Endothelial cell of umbilical vein (primary cell): ENCODE data around the gene BORCS5. TPM values are rescaled to one million over a fixed set of nuclear protein-coding genes. Genes with fewer than 3 reads are reported as not detected.

Experiments used
- BruUV-seq: library from RNA; stranded (reverse); fragments of 400-500 nt; replicated peaks from 2 replicates; lab custom pipeline; 2021; lab: Mats Ljungman, UMichigan
- CTCF ChIA-PET: fragments of 300-600, 350-600 bp; sonication (Branson Sonifier 250); formaldehyde crosslinking; loops from one replicate; lab custom pipeline; 2021; ENCODE audit warnings: antibody characterized with exemption, inconsistent platforms; lab: Charles Lee
- POLR2A ChIA-PET: fragments of 300-600, 350-600 bp; sonication (Branson Sonifier 250); formaldehyde crosslinking; loops from one replicate; lab custom pipeline; 2021; ENCODE audit warnings: antibody characterized with exemption, inconsistent platforms; lab: Charles Lee
- DNase-seq: peaks from one replicate; pipeline ENCODE4 v3.0.0-alpha.2; 2011; ENCODE audit warnings: low read depth, low spot score
- FAIRE-seq: peaks from 2 replicates; lab custom pipeline; 2011; peaks lifted over from hg19 to GRCh38; lab: Jason Lieb, UNC
- H2AFZ ChIP-seq: 2 replicates; pipeline ENCODE4 v1.6.0; 2012; ENCODE audit warnings: low read depth, low read length, control low read depth, inconsistent platforms
- H3K27ac ChIP-seq: 2 replicates; pipeline ENCODE4 v1.5.1; 2011; ENCODE audit warnings: low read depth, mild to moderate bottlenecking, control low read depth, low read length, moderate library complexity; ENCODE audit not compliant: insufficient read depth
- H3K27me3 ChIP-seq, 2 experiments: 2 replicates each; pipeline versions ENCODE4 v1.6.0 to v1.6.1; 2011; ENCODE audit warnings: low read length in 2 of 2, mixed read lengths in 1 of 2; ENCODE audit not compliant: control insufficient read depth in 2 of 2, insufficient read depth in 2 of 2
- H3K36me3 ChIP-seq, 2 experiments: 2 replicates in 1 of 2; 3 replicates in 1 of 2; pipeline ENCODE4 v1.5.1; 2011; ENCODE audit warnings: low read length in 2 of 2, mild to moderate bottlenecking in 1 of 2, moderate library complexity in 1 of 2; ENCODE audit not compliant: control insufficient read depth in 2 of 2, insufficient read depth in 2 of 2; ENCODE audit errors: extremely low read depth in 1 of 2
- H3K4me1 ChIP-seq: 3 replicates; pipeline ENCODE4 v1.5.1; 2011; ENCODE audit warnings: mild to moderate bottlenecking, low read length; ENCODE audit not compliant: control insufficient read depth, insufficient read depth; ENCODE audit errors: extremely low read depth
- H3K4me2 ChIP-seq: 2 replicates; pipeline ENCODE4 v1.6.1; 2011; ENCODE audit warnings: low read length, control low read depth, mixed read lengths; ENCODE audit not compliant: insufficient read depth
- H3K4me3 ChIP-seq, 3 experiments: fragments of 200-600 bp in 1 of 3; sonication (generic), shearing (Covaris generic) in 1 of 3; replicated peaks in 1 of 3; 2 replicates each; pipeline ENCODE4 v1.5.1; 2011 to 2016; ENCODE audit warnings: control low read depth in 3 of 3, low read length in 3 of 3, mild to moderate bottlenecking in 2 of 3, inconsistent platforms in 1 of 3, low read depth in 1 of 3, moderate library complexity in 1 of 3; ENCODE audit not compliant: insufficient read depth in 1 of 3
- H3K79me2 ChIP-seq: 2 replicates; pipeline ENCODE4 v1.6.0; 2012; ENCODE audit warnings: low read length, inconsistent platforms; ENCODE audit not compliant: control insufficient read depth, insufficient read depth
- H3K9ac ChIP-seq: replicated peaks from 2 replicates; pipeline ENCODE3; 2011; ENCODE audit warnings: low read length, control low read depth; ENCODE audit not compliant: insufficient read depth; ENCODE audit errors: extremely low read depth
- H3K9me1 ChIP-seq: replicated peaks from 3 replicates; pipeline ENCODE4 v1.6.0; 2011; ENCODE audit warnings: mild to moderate bottlenecking, low read length; ENCODE audit not compliant: control insufficient read depth, insufficient read depth; ENCODE audit errors: extremely low read depth
- H3K9me3 ChIP-seq: replicated peaks from 2 replicates; pipeline ENCODE4 v1.5.1; 2012; ENCODE audit warnings: low read length, inconsistent platforms; ENCODE audit not compliant: control insufficient read depth, insufficient read depth
- H4K20me1 ChIP-seq: replicated peaks from 2 replicates; pipeline ENCODE3; 2011; ENCODE audit warnings: mild to moderate bottlenecking, low read length; ENCODE audit not compliant: control insufficient read depth, insufficient read depth; ENCODE audit errors: extremely low read depth
- EZH2 ChIP-seq: IDR thresholded peaks from 2 replicates; pipeline ENCODE4 v1.6.1; 2012; ENCODE audit warnings: borderline replicate concordance, low read depth, mild to moderate bottlenecking, moderate library complexity, low read length, inconsistent platforms; ENCODE audit not compliant: severe bottlenecking
- FOS ChIP-seq: IDR thresholded peaks from 2 replicates; pipeline ENCODE4 v1.6.1; 2011; ENCODE audit warnings: mild to moderate bottlenecking, low read length, moderate library complexity, borderline replicate concordance; ENCODE audit not compliant: insufficient read depth
- GATA2 ChIP-seq: IDR thresholded peaks from 2 replicates; pipeline ENCODE4 v1.7.0; 2011; ENCODE audit warnings: low read depth, mild to moderate bottlenecking, moderate library complexity, mixed read lengths, low read length; ENCODE audit not compliant: insufficient read length, insufficient read depth
- JUN ChIP-seq: IDR thresholded peaks from 2 replicates; pipeline ENCODE4 v1.6.1; 2011; ENCODE audit warnings: borderline replicate concordance, low read depth; ENCODE audit not compliant: insufficient read length, insufficient read depth
- MAX ChIP-seq: IDR thresholded peaks from 2 replicates; pipeline ENCODE4 v1.6.1; 2011; ENCODE audit not compliant: insufficient read depth, insufficient read length
- MYC ChIP-seq: IDR thresholded peaks from one replicate; pipeline ENCODE4 v1.6.1; 2011; ENCODE audit warnings: mild to moderate bottlenecking, low read depth, low read length
- POLR2A ChIP-seq: IDR thresholded peaks from 2 replicates; pipeline ENCODE4 v1.6.1; 2012; ENCODE audit warnings: low read depth, mild to moderate bottlenecking, control low read depth, low read length
- POLR2AphosphoS5 ChIP-seq: IDR thresholded peaks from 2 replicates; pipeline ENCODE4 v1.6.1; 2012; ENCODE audit warnings: low read depth, mild to moderate bottlenecking, control low read depth, low read length, moderate library complexity; ENCODE audit not compliant: insufficient read depth
- dilution Hi-C: fragments of 300-500 bp; cut with MboI; formaldehyde crosslinking; loops from one replicate; pipeline ENCODE4 v1.15.0; 2019; ENCODE audit warnings: low sequenced_read_pairs; ENCODE audit not compliant: extremely low pct_ligation_motif_present
- intact Hi-C: fragments of 100-400 bp; cut with micrococcal nuclease; formaldehyde crosslinking; loops from one replicate; pipeline ENCODE4 v1.10.0; 2022
- polyA plus RNA-seq, 4 experiments: library from polyadenylated mRNA; depleted of rRNA in 3 of 4; stranded (reverse) in 3 of 4; unstranded in 1 of 4; fragments of >200 nt; gene quantifications; 2 replicates each; pipeline versions ENCODE4 v1.2.1 to v1.2.3, GENCODE V29; 2011 to 2012; ENCODE audit warnings: missing spikeins in 1 of 4
- total RNA-seq: library from RNA; stranded (reverse); gene quantifications from 2 replicates; pipeline ENCODE4 v1.2.3, GENCODE V29; 2021
- TF ChIP-seq, protein P1 (sequence below), 2 donors: IDR thresholded peaks; 1 replicate in 1 of 2; 2 replicates in 1 of 2; pipeline ENCODE4 v1.5.1; 2011; ENCODE audit warnings: low read length in 2 of 2, mild to moderate bottlenecking in 2 of 2, moderate library complexity in 2 of 2, control low read depth in 1 of 2, inconsistent platforms in 1 of 2, low read depth in 1 of 2; ENCODE audit not compliant: insufficient read depth in 1 of 2; ENCODE audit errors: extremely low read depth in 1 of 2

Gene BORCS5
- total and polyA plus RNA-seq, 2 donors (not counting 3 experiments of a cell fraction or from before 2014, with no cell fraction given): 8.3 to 10.5 TPM

DNA sequence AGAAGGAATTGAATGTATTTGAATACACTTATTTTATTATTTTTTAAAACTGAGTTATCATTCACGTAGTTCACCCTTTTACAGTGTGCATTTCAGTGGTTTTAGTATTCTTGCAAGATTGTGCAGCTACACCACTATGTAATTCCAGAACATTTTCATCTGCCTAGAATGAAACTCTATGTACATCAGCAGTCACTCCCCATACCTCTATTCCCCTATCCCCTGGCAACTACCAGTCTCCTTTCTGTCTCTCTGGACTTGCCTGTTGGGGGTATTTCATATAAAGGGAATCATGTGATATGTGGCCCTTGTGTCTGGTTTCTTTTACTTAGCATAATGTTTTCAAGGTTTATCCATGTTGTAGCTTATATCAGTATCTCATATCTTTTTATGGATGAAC, 96.8 kb downstream of the BORCS5 start:
- POLR2A ChIA-PET: no interaction called here
- no peak overlapping the region for H3K9ac ChIP-seq
- H3K36me3 ChIP-seq: no peaks in the 10 kb centered on the region
- H4K20me1 ChIP-seq: no peaks in the 10 kb centered on the region
- intact Hi-C loops: no loop called here
- no peak overlapping the region for H3K4me3 ChIP-seq
- no peak for DNase-seq
- peaks cover 6% of the 10 kb centered on the region for H3K4me1 ChIP-seq
- BruUV-seq: no TSS peak
- CTCF ChIA-PET: no interaction called here
- no peak overlapping the region for H3K4me2 ChIP-seq
- H3K27me3 ChIP-seq: no peaks in the 10 kb centered on the region
- dilution Hi-C loops: no loop called here
- FAIRE-seq: no peak
- TF ChIP-seq POLR2AphosphoS5: no peak
- TF ChIP-seq MYC: no peak
- TF ChIP-seq GATA2: no peak
- no peak for TF ChIP-seq MAX
- TF ChIP-seq EZH2: no peak
- no peak for TF ChIP-seq POLR2A
- no peak for TF ChIP-seq JUN
- no peak for TF ChIP-seq FOS
- TF ChIP-seq, protein P1, sequence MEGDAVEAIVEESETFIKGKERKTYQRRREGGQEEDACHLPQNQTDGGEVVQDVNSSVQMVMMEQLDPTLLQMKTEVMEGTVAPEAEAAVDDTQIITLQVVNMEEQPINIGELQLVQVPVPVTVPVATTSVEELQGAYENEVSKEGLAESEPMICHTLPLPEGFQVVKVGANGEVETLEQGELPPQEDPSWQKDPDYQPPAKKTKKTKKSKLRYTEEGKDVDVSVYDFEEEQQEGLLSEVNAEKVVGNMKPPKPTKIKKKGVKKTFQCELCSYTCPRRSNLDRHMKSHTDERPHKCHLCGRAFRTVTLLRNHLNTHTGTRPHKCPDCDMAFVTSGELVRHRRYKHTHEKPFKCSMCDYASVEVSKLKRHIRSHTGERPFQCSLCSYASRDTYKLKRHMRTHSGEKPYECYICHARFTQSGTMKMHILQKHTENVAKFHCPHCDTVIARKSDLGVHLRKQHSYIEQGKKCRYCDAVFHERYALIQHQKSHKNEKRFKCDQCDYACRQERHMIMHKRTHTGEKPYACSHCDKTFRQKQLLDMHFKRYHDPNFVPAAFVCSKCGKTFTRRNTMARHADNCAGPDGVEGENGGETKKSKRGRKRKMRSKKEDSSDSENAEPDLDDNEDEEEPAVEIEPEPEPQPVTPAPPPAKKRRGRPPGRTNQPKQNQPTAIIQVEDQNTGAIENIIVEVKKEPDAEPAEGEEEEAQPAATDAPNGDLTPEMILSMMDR (IDR thresholded peaks at IDR 0.05; ENCODE audit: extremely low read depth in 1 of 2, insufficient read depth in 1 of 2, low read depth in 1 of 2, low read length in 2 of 2): no peak
- no peaks in the 10 kb centered on the region for H3K79me2 ChIP-seq
- H3K9me3 ChIP-seq: no peaks in the 10 kb centered on the region
- H3K9me1 ChIP-seq: no peaks in the 10 kb centered on the region
- no peak overlapping the region for H2AFZ ChIP-seq
- no peak overlapping the region for H3K27ac ChIP-seq
